Glomerular visceral epithelial cell (primary cell): ENCODE measurements around the gene BANP.
"Not testable (repeated sequence)": the region's sequence is repeated elsewhere in the genome, so short reads cannot be mapped to it uniquely, and the experiment has no call there.

Experiments
- DNase-seq: peaks from one replicate; pipeline ENCODE4 v3.0.0-alpha.2; 2016; ENCODE audit errors: extremely low spot score

The BANP gene

DNA sequence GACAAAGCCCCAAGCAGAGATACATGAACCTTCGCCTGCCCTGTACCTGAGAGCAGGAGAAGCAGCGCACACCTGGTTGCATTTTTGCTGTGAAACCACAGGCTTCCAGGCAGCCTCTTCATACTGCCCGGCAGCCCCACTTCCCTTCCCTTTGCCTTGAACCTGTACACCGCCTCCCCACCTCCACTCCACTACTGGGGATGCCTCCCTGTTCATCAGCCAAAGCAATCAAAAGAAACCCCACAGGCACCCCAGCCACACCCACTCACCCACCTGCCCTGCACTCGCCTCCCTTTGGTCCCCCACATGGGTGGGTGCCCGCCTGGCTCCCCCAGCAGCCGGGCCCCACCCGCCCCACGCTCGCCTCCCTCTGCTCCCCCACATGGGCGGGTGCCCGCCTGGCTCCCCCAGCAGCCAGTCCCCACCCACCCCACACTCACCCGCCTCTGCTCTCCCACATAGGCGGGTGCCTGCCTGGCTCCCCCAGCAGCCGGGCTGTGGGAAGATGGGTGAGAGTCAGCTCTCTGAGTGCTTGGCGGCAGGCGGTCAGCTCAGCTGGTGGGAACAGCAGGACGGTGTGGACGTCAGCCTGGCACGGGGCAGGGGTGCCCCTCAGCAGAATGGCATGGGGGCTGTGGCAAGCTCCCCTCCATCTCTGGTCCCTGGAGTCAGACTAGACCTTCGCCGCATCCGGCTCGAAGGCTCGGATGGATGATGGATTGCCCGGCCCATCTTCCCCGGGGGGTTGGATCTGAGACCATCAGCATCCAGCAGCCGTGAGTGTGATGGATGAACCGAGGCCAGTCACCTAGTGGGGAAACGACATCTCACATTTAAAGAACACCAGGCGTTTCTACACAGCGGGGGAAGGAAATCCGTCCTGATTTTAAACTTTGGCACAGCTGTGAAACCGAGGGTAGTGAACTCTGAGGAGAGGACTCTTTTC lies 135.6 kb downstream of the BANP start:
- DNase-seq = no peak

DNA sequence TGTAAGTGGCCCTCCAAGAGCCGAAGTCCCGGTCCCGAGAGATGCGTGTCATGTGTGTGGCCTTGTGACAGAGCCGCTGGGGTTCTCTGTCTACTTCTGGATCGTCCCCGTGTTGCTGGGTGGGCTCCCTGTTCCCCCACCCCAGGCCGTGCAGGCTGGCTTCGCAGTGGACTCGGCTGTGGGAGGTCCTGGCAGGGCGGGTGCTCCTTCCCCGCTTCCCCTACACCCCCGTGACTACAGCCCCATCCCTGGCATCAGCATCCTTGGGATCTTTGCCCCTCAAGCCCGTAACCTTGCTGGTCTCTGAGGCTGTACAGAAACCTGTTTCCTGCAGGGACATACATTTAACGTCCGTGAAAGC lies 136.3 kb downstream of the BANP start:
- no peak for DNase-seq

GRCh38 chr16:88088161-88088581 lies 136.9 kb downstream of the BANP start:
- DNase-seq = no peak

GRCh38 chr16:88088611-88089010 lies 137.4 kb downstream of the BANP start:
- DNase-seq = not testable (repeated sequence)

GRCh38 chr16:88089071-88089470 lies 137.8 kb downstream of the BANP start:
- not testable (repeated sequence) for DNase-seq

DNA sequence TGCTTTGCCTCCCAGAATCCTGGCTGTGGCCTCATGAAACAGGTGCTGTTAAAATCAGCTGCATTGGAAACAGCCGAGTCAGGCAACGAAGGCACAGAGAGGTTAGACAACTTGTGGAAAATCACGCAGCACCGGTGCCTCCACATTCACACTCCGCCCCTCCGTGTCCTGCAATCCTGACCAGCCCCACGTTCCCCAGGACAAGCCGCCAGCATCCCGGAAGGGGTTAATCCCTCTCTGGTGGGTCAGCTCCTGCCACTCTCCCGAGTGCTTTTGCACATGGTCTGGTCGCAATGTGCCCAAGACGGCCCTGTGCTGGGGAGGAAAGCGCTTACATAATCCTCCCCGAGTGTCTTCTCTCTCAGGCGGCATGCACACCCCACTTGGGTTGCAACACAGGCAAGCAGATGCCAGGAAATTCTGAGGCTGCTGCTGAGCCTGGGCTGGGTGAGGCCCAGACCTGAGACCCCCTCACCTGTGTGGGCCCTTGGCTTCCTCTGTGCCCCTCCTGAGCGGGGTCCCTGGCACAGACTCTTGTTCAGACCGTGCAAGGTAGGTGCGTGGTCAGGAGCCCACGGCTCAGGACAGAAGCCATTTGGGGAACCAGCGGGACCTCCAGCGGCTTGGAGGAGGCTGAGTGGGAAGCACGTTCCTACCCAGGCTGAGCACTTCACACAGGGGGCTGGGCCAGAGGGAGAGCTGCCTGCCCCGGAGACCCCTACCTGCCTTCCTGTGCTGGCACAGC lies 138.6 kb downstream of the BANP start:
- not testable (repeated sequence) for DNase-seq

GRCh38 chr16:88090377-88091175 lies 139.3 kb downstream of the BANP start:
- DNase-seq = not testable (repeated sequence)

DNA sequence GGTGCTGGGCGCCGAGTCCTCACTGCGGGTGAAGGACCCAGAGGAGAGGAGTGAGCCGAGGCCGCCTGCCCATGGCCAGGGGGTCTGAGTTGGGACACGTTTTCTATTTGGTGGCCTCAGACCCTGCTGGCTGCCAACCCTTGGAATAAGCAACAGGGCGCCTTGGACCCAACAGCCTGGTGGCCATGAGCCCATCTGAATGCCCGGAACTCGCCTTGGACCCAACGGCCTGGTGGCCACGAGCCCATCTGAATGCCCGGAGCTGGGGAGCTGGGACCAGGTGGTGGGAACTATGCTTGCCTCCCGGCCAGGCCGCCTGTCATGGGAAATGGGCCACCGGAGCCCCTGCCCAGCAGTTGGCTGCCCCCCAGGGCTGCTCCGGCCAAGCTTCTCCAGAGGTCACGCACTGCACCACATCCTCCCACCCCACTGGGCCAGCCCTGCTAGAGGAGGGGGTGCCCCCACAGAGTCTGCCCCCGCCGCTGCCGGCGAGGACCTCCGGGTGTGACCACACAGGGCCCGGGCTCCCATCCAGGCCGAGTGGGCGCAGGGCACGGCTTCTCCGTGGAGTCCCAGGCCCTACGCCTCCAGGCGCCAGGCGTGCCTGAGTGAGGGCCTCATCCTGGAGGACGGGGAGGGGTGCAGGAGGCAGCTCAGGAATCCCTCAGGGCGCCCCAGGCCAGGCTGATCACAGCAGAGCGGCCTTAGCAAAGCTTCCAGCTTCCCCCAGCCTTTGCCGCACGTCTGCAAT lies 140.2 kb downstream of the BANP start:
- DNase-seq = not testable (repeated sequence)

DNA sequence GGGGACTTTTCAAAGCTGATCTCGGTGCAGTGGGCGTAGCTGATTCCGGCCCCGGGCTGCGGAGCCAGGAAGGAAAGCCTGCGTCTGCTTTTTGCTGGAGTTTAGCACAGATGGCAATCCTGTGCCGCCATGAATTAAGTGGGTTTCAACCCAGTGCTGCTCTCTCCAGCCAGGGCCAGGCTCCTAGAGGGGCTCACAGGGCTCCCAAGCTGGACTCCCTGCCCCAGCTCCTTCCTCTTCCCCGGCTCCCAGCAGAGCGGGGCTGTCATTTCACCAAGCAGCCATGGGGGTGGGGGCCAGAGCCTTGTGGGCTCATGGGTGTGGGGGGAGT lies 140.7 kb downstream of the BANP start:
- not testable (repeated sequence) for DNase-seq

- not testable (repeated sequence) for DNase-seq
Observed at GRCh38 chr16:88092791-88093555, 141.7 kb downstream of the BANP start.

GRCh38 chr16:88093556-88094252 lies 142.5 kb downstream of the BANP start:
- DNase-seq = not testable (repeated sequence)

DNA sequence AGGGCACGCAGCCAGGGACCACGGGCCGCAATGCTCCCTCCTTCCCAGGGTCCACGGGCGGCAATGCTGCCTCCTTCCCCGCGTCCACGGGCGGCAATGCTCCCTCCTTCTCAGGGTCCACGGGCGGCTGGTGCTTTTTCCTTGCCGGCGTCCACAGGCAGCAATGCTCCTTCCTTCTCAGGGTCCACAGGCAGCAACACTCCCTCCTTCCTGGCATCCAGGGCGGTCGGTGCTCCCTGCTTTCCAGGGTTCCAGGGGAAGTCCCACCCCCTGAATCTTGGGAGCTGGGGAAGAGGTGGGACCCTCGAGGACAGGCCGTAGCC lies 143.0 kb downstream of the BANP start:
- not testable (repeated sequence) for DNase-seq

DNA sequence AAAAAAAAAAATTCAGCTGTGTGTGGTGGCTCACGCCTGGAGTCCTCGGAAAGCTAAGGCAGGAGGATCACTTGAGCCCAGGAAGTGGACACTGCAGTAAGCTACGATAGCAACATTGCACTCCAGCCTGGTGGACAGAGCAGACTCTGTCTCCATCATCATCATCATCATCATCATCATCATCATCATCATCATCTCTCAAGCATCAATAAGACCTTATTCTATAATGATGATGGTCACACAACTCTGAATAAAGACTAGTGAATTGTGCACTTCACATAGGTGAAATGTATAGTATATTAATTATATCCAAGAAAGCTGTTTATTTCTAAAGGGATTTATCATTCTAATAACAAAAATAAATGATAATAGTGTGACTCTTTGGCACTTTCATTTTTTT lies 143.7 kb downstream of the BANP start:
- not testable (repeated sequence) for DNase-seq

- not testable (repeated sequence) for DNase-seq
Observed at GRCh38 chr16:88096659-88097058, 145.4 kb downstream of the BANP start.

DNA sequence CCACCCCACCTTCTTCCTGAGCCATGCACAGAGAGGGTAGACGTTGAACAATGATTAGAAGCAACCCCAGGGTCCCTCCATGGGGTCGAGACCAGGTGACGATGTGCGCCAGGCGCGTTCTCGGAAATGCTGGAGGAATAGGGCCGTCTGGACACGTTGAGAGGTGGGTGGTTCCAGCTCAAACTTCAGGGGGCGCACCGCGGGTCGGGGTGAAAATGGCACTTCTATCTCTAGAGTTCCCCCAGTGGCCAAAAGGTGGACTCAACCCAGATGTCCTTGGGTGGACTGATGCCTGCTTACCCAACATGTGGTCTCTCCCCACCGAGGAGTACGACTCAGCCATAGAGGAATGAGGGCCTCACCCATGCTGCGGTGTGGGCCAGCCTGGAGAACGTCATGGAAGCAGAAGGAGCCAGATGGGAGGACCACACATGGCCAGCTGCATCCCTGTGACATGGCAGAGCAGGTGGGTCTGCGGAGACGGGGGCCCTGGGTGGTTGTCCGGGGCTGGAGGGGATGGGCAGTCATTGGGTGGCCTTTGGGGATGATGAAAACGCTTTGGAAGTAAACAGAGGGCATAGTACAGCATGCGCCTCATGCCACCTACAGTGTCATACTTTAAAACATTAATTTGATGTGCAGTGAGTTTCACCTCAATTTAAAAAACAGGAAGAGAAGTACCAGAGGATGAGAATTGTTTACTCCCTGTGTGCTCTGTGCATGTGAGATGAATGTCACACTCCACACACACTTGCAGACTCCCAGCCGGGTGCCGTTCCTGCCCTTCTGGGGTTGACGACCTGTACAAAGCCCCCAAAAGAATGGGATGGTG lies 147.7 kb downstream of the BANP start:
- DNase-seq = peak; percentile 40

GRCh38 chr16:88099563-88099890 lies 148.3 kb downstream of the BANP start:
- DNase-seq = no peak

DNA sequence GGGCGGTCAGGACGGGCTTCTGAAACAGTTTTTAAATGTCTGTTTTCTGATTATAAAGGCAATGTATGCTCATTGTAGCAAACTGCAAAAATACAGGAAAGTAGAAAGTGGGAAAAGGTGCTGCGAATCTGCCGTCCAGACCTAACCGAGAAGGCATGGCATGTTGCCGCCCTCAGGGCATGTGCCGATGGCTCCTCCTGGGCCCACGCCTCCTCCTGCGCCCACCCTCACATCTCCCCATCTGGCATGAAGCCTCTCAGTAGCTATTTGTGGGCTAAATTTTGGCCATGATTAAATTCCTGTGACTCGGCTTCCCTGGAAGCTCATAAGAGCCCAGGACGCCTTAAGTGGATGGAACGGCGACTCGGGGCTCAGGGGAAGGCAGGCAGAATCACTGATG lies 148.7 kb downstream of the BANP start:
- DNase-seq = not testable (repeated sequence)

DNA sequence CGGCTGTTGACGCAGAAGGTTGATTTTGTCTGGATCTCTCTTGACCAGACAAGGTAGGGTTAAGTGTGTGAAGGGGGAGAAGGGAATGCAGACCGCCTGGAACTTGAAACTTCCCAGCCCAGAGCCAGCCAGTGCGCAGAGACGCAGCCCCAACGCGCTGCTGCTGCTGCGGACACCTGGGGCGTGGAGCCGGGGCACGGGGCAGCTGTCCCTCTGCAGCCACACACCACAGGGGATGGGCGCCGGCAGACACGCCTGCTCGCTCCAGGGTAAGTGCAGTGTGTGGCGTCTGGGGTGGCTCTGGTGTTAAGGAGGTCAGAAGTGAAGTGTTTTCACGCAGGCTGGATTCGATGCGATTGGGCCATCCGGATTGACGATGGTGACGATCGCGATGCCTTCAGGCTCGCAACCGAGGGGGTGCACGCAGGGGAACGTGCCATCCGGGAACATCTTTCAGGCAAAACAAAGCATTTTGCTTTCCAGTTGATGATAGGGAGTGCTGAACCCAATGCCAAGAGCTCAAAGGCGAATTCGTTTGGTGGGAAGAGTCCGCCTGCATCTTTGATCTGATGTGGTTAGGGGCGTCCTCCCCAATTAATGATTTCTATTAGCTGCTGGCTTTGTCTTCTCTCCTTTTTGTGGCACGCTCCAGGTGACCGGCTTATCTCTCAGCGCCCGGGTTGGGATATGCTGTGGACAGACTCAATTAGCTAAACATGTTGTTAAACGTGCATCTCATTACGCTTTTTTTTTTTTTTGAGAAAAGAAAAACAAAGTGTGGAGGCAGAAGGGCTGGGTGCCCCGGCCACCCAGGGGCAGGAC lies 149.8 kb downstream of the BANP start:
- DNase-seq = not testable (repeated sequence)
